GM10266 (cell line): ENCODE measurements around the gene ENPP7.

Source experiments
- DNase-seq: peaks from one replicate; pipeline ENCODE4 v3.0.0; 2012; ENCODE audit errors: extremely low spot score
- CTCF ChIP-seq: IDR thresholded peaks from 2 replicates; pipeline ENCODE4 v1.5.1; 2012; ENCODE audit warnings: mild to moderate bottlenecking, low read depth; ENCODE audit not compliant: control insufficient read depth, insufficient read depth; ENCODE audit errors: missing control alignments

ENPP7 gene

DNA sequence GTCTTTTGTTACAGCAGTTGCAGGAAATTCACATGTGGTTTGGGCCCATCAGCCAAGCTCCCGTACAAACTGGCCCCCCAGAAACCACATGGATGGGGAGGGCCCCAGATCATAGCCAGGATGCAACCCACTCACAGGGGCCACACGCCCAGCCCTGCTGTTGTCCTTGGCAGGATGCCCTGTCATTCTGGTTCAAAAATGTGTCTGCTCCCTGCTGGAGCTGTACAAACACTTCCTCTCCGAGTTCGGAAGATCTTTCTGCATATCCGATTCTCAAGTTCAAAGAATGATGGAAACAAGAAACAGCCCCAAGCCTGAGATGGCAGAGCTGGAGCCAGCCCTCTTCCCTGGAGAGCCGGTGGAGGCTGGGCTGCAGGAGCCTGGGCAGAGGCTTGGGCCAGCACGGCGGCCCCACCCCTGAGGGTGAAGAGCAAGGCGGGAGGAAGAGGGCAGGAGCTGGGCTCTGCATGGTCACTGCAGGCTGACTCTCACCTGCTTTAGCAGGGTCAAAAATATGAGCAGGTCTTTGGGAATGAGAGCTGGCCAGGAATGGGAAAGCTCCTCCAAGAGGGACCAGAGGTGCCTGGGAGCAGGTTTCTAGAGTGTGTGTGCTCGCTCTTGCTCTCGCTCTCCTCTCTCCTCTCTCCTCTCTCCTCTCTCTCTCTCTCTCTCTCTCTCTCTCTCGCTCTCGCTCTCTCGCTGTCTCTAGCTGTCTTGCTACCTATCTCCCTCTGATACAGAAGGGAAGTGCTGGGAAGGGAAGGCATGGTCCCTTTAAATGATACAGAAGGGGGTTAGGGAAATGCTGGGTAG lies 34.7 kb upstream of the ENPP7 start:
- DNase-seq: no peak
- TF ChIP-seq CTCF: no peak

DNA sequence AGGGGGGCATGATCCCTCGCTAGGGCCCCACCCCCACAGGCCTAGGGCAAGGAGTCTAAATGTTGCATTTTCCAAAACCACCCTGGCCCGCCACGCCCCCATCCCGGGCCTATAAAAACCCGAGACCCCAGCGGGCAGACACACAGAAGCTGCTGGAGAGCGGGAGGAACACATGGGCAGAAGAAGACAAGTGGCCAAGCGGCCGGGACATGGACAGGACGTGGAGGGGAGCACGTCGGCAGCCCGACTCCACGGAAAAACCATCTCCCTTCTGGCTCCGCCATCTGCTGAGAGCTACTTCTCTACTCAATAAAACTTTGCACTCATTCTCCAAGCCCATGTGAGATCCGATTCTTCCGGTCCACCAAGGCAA lies 34.1 kb upstream of the ENPP7 start:
- no peak for TF ChIP-seq CTCF
- no peak for DNase-seq

DNA sequence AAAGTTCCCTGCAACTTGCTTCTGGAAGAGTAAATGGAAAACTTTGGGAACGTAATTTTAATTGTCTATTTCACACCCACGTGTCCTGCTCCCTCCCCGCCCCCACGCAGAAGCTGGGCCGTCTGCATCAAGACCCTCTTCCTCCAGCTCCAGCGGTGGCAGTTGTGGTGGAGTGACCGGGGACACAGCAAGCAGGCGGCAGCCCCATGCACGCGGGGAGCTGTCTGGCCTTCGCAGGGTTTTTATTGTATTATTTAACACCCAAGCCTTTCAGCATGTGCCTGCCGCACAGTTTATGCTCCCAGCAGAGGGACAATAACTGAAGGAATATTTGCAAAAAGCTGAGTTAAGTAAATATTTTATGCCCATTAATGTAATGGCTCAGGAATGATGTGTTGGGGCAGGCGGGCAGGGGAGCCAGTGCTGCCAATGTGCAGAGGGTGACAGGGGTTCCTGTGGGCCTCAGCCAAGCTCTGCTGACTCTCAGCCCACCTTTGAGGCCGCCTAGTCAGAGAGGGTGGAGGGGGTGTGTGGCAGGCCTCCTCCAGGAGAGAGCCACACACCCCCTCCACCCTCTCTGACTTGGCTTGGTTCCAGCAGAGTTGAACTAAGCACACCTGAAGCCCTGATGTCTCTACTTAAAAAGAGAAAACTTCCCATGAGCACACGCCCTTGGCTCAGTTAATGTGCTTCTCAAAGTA lies 32.4 kb upstream of the ENPP7 start:
- TF ChIP-seq CTCF: no peak
- no peak for DNase-seq

GRCh38 chr17:79699386-79700036 lies 31.2 kb upstream of the ENPP7 start:
- TF ChIP-seq CTCF: no peak
- DNase-seq: no peak

- TF ChIP-seq CTCF: no peak
- no peak for DNase-seq
Measured at GRCh38 chr17:79700592-79700991, 30.2 kb upstream of the ENPP7 start.

DNA sequence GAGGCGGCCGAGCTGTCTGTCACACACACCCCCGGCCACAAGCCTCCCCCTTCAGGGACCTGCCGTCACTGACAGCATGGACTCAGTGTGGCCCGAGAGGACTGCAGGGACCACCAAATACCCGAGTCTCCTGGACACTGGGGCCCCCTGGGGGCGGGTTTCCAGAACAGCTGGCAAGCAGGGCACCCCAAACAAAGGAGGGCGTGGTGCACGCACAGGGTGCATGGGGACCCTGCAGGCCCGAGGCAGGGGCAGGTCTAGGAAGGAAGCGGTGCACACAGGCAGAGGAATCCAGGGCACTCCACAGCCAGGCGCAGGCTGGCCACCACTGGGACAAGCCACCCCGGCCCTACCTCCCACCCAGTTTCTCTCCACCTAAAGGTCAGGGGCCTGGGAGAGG lies 28.7 kb upstream of the ENPP7 start:
- DNase-seq: no peak
- TF ChIP-seq CTCF: no peak
